GM18505 (cell line): ENCODE results near the gene SHC1.

Experiments
- ATAC-seq: cut with Tn5 transposase; IDR thresholded peaks from one replicate; pipeline ENCODE4 v1.9.1; 2021; ENCODE audit not compliant: unreplicated experiment
- POLR2A ChIP-seq: IDR thresholded peaks from 4 replicates; pipeline ENCODE4 v1.6.1; 2011; ENCODE audit warnings: borderline replicate concordance; ENCODE audit not compliant: insufficient read depth, insufficient read length; ENCODE audit errors: extremely low read depth

Gene SHC1

GRCh38 chr1:154970631-154971340 is at the start of gene SHC1:
TSS of gene SHC1 (minus strand) at chr1:154970747. CDS start at chr1:154970526, 221 bp downstream.
- ATAC-seq, result no peak
- TF ChIP-seq POLR2A, result peak; percentile 64

DNA sequence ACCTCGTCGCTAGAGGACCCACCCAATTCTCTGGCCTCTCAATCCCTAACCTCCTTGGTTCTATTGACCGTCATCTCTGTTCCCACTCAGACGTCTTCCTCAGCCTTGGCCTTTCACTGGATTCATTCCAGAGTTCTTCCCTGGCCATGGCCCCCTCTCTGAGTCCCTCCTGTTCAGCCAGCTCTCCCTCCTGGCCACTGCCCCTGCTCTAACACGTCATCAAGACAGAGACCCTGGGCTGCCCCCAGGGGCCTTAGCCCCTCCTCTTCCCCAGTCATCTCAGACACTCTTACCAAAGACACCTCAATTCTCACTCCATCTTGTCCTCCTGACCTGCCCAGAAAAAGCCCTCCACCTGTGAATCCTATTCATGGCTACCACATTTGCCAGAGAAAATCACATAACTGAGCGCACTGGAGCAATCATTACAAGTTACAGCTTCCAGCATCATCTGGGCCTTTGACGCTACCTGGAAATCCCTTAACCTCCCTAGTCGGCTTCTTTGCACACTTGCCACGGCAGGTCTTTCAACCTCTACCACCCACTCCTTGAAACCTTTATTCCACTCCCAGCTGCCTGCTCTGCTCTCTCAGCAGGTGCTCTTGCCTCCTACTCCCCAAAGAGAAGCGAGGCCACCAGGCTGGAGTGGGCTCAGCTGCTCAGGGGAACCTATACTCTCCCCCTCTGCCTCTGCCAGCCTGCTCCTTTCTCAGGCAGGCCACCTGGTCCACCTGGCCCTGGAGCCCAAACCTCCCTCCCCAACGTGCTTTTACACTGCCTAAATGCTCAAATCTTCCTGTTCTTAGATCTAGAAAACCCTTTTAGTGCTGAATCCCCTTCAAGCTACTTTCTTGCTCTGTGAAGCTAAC is 49.1 kb upstream of the SHC1 start:
- no peak for TF ChIP-seq POLR2A

GRCh38 chr1:155018617-155019348 is 48.2 kb upstream of the SHC1 start:
- TF ChIP-seq POLR2A, result no peak
- no peak for ATAC-seq

More for the DNA sequence above, 49.1 kb upstream of the SHC1 start:
- ATAC-seq, result no peak

DNA sequence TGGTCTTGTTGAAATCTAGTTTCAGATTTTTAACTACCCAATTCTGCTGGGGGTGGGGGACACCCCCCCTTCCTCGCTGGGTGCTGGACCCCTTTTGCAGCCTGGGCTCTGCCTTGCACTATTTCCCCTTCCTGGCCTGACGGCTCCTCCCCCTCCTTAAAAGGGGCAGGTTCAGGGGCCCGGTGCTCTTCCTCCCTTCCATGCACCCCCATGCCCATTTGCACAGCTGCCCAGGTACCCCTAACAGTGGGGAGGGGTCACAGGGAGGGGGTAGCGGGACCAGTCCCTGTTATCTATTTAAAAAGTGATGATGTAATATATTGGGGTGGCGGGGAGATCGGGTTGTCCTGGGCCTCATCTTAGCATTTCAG is 47.4 kb upstream of the SHC1 start:
- no peak for TF ChIP-seq POLR2A
- no peak for ATAC-seq

DNA sequence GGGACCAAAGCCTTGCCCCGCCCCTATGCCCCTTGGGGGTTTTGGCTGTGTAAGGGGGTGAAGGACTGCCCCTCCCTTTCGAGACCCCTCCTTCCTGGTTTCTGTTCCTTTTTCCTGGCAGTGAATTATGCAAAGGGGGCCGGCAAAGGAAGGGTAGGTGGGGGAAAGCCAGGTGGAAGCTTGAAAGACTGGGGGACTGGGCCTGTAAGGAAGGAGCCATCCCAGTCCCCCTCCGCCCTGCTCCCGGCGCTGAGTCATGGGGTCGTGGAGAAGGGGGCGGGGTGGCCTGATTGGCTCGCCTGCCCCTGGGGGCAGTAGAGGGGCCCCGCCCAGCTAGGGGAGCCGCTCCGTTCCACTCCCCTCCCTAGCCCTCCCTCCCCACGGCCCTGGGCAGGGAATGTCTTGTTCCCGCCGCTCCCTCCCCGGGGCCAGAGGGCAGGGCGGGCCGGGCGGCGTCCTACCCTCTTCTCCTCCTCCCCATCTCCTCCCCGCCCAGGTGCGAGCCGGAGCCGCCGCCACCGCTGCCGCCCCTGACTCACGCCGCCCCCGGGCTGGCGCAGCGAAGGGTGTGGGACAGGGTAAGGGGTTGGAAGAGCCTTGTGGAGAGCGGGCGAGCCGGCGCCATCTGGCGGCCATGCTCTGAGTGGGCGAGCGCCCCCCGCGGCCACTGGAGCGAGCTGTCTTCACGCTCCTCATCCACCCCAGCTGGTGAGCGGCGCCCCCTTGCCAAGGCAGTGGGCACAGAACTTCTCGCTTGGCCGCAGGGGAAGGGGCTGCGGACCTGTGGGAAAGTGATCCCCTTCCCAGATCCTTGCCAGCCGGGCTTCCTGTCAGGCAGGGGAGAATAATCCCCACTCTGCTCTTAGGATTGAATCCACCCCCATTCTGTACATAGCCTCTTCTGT is 46.7 kb upstream of the SHC1 start:
- ATAC-seq, result peak; percentile 78
- TF ChIP-seq POLR2A, result peak; percentile 52

DNA sequence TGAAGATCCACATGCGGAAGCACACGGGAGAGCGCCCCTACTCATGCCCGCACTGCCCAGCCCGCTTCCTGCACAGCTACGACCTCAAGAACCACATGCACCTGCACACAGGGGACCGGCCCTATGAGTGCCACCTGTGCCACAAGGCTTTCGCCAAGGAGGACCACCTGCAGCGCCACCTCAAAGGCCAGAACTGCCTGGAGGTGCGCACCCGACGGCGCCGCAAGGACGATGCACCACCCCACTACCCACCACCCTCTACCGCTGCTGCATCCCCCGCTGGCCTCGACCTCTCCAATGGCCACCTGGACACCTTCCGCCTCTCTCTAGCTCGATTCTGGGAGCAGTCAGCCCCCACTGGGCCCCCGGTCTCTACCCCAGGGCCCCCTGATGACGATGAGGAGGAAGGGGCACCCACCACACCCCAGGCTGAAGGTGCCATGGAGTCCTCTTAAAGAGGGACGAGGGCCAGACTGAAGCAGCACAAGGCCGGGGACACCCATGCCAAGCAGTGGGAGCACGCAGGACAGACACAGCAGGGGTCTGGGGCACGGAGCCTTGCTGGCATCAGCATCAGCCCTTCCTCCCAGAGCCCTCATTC is 45.8 kb upstream of the SHC1 start:
- no peak for TF ChIP-seq POLR2A
- no peak for ATAC-seq

DNA sequence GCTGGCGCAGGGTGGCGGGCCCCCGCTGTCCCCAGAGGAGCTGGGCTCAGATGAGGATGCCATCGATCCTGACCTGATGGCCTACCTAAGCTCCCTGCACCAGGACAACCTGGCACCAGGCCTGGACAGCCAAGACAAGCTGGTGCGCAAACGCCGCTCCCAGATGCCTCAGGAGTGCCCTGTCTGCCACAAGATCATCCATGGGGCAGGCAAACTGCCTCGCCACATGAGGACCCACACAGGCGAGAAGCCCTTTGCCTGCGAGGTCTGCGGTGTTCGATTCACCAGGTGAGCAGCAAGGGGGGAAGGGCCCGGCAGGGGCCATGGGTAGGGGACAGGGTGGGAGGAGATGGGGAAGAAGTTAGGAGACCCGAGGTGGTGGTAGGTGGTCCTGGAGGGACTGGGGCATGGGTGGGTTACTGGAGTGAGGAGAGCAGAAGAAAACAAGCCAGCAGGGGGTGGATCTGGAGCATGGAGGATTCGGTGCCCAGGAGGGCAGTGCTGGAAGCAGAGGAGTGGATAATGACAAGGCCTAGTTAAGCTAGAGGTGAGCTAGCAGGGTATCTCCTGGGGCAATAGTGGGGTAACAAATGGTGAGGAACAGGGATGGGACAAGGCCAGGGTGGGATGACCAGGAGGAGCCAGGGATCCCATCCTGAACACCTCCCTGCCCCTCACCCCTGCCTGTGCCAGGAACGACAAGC is 45.1 kb upstream of the SHC1 start:
- no peak for TF ChIP-seq POLR2A
- no peak for ATAC-seq

GRCh38 chr1:155014709-155015508 is 44.4 kb upstream of the SHC1 start:
- no peak for TF ChIP-seq POLR2A
- ATAC-seq, result no peak

DNA sequence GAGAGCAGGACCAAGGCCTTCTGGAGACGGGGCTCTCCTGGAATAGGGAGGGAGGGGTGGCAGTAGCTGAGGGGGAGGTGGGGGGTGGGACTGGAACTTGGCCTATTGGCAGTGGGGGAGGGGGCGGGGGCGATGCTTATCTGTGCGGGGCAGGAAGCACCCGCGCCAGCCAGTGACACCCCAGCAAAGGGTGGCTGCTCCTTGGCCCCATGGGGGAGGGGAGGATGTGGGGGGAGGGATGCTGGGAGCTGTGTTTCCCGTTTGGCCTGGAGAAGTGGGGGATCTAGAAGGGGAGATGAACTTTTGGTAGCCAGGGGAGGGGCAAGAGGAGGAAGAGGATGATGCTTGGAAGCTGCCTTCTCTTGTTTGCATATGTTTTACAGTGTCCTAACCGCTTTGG is 43.1 kb upstream of the SHC1 start:
- ATAC-seq, result no peak
- no peak for TF ChIP-seq POLR2A

DNA sequence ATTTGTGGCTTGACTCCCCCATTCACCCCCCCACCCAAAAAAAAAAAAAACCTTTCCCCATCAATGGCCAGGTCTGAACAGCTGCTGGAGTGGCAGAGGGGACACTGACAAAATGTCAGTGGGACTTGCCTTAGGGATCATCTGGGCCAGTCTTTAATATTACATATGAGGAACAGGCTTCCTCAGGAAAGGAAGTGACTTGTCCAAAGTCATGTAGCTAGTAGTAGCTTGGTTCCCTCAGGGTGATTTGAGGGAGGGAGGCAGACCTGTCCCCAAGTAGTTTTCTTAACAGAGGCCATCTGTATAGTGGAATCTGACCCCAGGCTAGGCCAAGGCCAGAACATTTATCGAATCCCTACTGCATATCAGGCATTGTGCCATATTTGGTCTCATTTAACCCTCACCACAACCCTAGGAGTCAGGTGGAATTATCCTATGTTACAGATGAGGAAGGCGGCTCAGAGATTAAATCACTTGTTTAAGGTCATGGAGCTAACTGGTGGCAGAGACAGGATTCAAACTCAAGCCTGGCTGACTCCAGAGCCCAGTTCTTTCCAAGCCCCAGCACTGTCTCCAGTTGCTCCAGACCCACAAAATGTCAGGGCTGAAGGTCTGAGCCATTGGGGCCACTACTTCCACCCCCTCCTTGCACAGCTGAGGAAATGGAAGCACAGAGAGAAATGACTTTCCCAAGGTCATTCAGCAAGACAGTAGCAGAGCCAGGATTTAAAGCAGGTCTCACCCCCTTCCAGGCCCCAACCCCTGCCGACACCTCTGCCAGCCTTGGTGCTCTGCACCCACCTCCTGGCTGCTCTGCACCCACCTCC is 42.4 kb upstream of the SHC1 start:
- TF ChIP-seq POLR2A, result no peak
- no peak for ATAC-seq

DNA sequence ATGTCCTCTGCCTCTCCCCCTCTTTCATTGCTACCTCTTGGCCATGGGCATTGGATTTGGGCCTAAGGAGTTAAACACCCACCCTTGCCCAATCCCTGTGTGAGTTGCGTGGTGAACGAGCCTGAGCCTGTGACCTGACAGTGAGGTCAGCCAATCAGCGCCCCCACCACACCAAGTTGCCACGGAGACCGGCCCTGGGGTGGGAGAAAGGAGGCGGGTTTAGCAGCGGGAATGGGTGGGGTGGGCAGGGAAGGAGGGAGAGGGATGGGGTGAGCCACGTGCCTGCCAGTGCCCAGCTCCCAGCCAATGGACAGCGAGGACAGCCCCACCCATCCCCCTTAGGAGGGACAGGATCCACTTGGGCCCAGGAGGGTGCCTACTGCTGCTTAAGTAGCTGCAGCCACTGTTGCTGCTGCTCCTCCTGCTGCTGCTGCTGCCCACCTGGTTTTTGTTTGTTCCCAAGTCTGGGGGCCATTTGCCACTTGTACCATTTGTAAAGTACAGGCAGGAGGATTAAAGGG is 41.5 kb upstream of the SHC1 start:
- ATAC-seq, result no peak
- no peak for TF ChIP-seq POLR2A
